Loucy (cell line): ENCODE data around the gene LEKR1.

Source experiments
- H2AFZ ChIP-seq: fragments of 200-600 bp; sonication (generic); 2 replicates; pipeline ENCODE4 v1.6.0; 2016; ENCODE audit warnings: antibody characterized with exemption, mild to moderate bottlenecking, low read length, moderate library complexity
- H3F3A ChIP-seq: fragments of 200-600 bp; 2 replicates; pipeline ENCODE4 v1.6.0; 2016; ENCODE audit warnings: antibody characterized with exemption, low read depth, mild to moderate bottlenecking
- H3K27me3 ChIP-seq: fragments of 200-600 bp; sonication (generic); 2 replicates; pipeline ENCODE4 v1.6.1; 2014; ENCODE audit warnings: low read length, mild to moderate bottlenecking; ENCODE audit not compliant: insufficient read depth, poor library complexity, severe bottlenecking
- H3K36me3 ChIP-seq: fragments of 200-600 bp; sonication (generic); 2 replicates; pipeline ENCODE4 v1.6.1; 2016; ENCODE audit warnings: low read length; ENCODE audit not compliant: insufficient read depth
- H3K4me1 ChIP-seq: fragments of 200-600 bp; sonication (generic); 2 replicates; pipeline ENCODE4 v1.5.1; 2014; ENCODE audit warnings: low read length, mild to moderate bottlenecking; ENCODE audit not compliant: insufficient read depth, poor library complexity, severe bottlenecking
- H3K4me2 ChIP-seq: fragments of 200-600 bp; sonication (generic); 2 replicates; pipeline ENCODE4 v1.6.0; 2014; ENCODE audit warnings: antibody characterized with exemption, low read length, low read depth, mild to moderate bottlenecking; ENCODE audit not compliant: poor library complexity, severe bottlenecking
- H3K4me3 ChIP-seq: fragments of 200-600 bp; sonication (generic); 2 replicates; pipeline ENCODE4 v1.5.1; 2014; ENCODE audit warnings: low read length, mild to moderate bottlenecking, mixed read lengths; ENCODE audit not compliant: poor library complexity, severe bottlenecking
- H3K79me2 ChIP-seq: fragments of 200-600 bp; sonication (generic); 2 replicates; pipeline ENCODE4 v1.6.1; 2014; ENCODE audit warnings: low read length; ENCODE audit not compliant: insufficient read depth
- H3K9ac ChIP-seq: fragments of 200-600 bp; sonication (generic); 2 replicates; pipeline ENCODE4 v1.6.0; 2014; ENCODE audit warnings: mild to moderate bottlenecking, low read depth, low read length, moderate library complexity; ENCODE audit not compliant: poor library complexity, severe bottlenecking
- H3K9me2 ChIP-seq: fragments of 200-600 bp; sonication (generic); replicated peaks from 2 replicates; pipeline ENCODE4 v1.6.1; 2016; ENCODE audit warnings: low read depth, low read length, mixed read lengths
- H3K9me3 ChIP-seq: fragments of 200-600 bp; sonication (generic); 2 replicates; pipeline ENCODE4 v1.6.1; 2014; ENCODE audit warnings: mild to moderate bottlenecking, antibody characterized with exemption, low read length, low read depth; ENCODE audit not compliant: insufficient read depth
- H4K20me1 ChIP-seq: fragments of 200-600 bp; sonication (generic); 2 replicates; pipeline ENCODE4 v1.6.0; 2014; ENCODE audit warnings: antibody characterized with exemption, low read length, mild to moderate bottlenecking; ENCODE audit not compliant: insufficient read depth, poor library complexity, severe bottlenecking
- EZH2phosphoT487 ChIP-seq: fragments of 200-600 bp; IDR thresholded peaks from 2 replicates; pipeline ENCODE4 v1.6.1; 2018; ENCODE audit warnings: antibody characterized with exemption, mild to moderate bottlenecking, moderate library complexity, borderline replicate concordance
- TF ChIP-seq, protein P1 (sequence below): fragments of 200-600 bp; sonication (generic); conservative IDR thresholded peaks from 2 replicates; pipeline ENCODE4 v1.5.1; 2014; ENCODE audit warnings: mild to moderate bottlenecking, antibody characterized with exemption, low read length

The LEKR1 gene

DNA sequence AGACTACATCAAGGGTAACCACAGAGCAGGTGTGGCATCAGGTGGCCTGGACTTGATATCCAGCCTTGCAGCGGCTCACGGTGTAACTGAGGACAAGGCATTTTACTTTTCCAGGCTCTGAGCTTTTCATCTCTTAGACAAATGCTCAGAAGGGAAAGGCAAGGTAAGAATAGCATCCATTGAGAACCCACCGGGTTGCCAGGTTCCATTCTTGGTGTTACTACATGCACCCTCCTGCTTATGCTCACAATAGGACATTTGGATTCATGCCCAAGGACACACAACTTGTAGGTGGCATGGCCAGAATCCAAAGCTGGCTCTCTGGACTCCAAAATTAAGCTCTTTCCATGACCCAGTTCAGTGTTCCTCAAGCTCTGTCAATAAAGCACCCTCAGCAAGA is 248.3 kb downstream of the LEKR1 start:
- Histone ChIP-seq H3K27me3 (no peaks in the 10 kb centered on the region), H3K36me3 (no peaks in the 10 kb centered on the region), H3K79me2 (no peaks in the 10 kb centered on the region), H2AFZ (no peak overlapping the region), H3K4me2 (no peak overlapping the region), H3K9me3 (no peaks in the 10 kb centered on the region), H4K20me1 (no peaks in the 10 kb centered on the region), H3F3A (no peaks in the 10 kb centered on the region), H3K9ac (no peak overlapping the region), H3K4me1 (no peaks in the 10 kb centered on the region), H3K9me2 (no peaks in the 10 kb centered on the region), H3K4me3 (no peak overlapping the region)
- TF ChIP-seq, protein P1, sequence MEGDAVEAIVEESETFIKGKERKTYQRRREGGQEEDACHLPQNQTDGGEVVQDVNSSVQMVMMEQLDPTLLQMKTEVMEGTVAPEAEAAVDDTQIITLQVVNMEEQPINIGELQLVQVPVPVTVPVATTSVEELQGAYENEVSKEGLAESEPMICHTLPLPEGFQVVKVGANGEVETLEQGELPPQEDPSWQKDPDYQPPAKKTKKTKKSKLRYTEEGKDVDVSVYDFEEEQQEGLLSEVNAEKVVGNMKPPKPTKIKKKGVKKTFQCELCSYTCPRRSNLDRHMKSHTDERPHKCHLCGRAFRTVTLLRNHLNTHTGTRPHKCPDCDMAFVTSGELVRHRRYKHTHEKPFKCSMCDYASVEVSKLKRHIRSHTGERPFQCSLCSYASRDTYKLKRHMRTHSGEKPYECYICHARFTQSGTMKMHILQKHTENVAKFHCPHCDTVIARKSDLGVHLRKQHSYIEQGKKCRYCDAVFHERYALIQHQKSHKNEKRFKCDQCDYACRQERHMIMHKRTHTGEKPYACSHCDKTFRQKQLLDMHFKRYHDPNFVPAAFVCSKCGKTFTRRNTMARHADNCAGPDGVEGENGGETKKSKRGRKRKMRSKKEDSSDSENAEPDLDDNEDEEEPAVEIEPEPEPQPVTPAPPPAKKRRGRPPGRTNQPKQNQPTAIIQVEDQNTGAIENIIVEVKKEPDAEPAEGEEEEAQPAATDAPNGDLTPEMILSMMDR: no peak
- no peak for TF ChIP-seq EZH2phosphoT487

DNA sequence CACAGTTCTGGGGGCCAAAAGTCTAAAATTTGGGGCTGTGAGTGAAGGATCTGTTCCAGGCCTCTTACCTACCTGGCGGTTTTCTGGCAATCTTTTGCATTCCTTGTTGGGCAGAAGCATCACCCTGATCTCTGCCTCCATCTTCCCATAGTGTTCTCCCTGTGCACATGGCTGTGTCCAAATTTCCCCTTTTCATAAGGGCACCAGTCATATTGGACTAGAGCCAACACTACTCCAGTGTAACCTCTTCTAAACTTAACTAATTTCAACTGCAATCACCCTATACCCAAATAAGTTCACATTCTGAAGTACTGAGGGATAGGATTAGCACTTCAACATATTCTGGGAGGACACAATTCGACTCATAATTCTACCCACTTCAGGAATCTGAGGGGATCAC is 248.8 kb downstream of the LEKR1 start:
- TF ChIP-seq, protein P1: no peak
- TF ChIP-seq EZH2phosphoT487: no peak
- no peaks in the 10 kb centered on the region for H3F3A ChIP-seq
- no peaks in the 10 kb centered on the region for H3K36me3 ChIP-seq

DNA sequence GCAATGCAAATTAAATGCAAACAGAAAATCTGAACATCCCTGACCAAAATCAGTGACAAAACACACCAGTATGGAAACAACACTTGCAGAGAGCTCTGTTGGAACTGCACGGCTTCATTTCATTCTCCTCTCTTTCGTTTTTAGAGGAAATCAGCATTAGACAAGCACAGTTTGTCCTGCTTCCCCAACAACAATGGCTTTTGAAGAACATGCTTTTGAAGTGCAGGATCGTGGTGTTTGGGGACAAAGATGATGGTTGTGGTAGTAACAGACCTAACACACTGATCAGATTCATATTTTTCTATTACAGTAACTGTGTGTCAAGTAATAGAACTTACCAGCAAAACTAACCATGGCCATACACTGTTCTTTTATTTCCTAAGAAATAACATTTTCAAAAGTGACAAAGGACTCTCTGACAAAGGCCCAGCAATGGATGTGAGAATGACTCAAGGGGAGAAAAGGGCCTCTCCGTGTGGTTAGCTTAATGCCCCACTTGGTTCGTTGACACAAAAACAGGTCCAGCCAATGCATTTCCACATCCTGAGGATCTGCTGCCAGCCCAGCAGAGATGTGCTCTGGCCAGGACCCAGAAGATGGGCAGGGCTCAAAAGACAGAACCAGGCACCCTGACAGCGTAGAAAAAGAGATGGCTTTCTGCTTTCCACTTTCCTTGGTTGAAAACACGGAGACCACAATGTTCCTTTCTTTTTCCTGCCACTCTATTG is 249.7 kb downstream of the LEKR1 start:
- H3K4me1 ChIP-seq: no peaks in the 10 kb centered on the region
- H3K79me2 ChIP-seq: no peaks in the 10 kb centered on the region
- no peaks in the 10 kb centered on the region for H4K20me1 ChIP-seq
- H3K9me2 ChIP-seq: no peaks in the 10 kb centered on the region
- H3K9me3 ChIP-seq: no peaks in the 10 kb centered on the region
- H3F3A ChIP-seq: no peaks in the 10 kb centered on the region
- H3K27me3 ChIP-seq: no peaks in the 10 kb centered on the region
- H3K36me3 ChIP-seq: no peaks in the 10 kb centered on the region
- no peak overlapping the region for H2AFZ ChIP-seq
- H3K4me2 ChIP-seq: no peak overlapping the region
- H3K4me3 ChIP-seq: no peak overlapping the region
- TF ChIP-seq, protein P1: no peak
- no peak for TF ChIP-seq EZH2phosphoT487
- no peak overlapping the region for H3K9ac ChIP-seq

More for the DNA sequence above, 248.8 kb downstream of the LEKR1 start:
- H4K20me1 ChIP-seq: no peaks in the 10 kb centered on the region
- no peaks in the 10 kb centered on the region for H3K9me3 ChIP-seq
- no peaks in the 10 kb centered on the region for H3K4me1 ChIP-seq
- H3K27me3 ChIP-seq: no peaks in the 10 kb centered on the region
- H3K4me3 ChIP-seq: no peak overlapping the region
- H3K9me2 ChIP-seq: no peaks in the 10 kb centered on the region
- no peaks in the 10 kb centered on the region for H3K79me2 ChIP-seq
- H3K9ac ChIP-seq: no peak overlapping the region
- no peak overlapping the region for H2AFZ ChIP-seq
- H3K4me2 ChIP-seq: no peak overlapping the region
